ENCODE data around the gene PNLIPRP2.
A peak's percentile ranks its signal among the peaks of the same experiment; 100 is the strongest.

PNLIPRP2 gene

GRCh38 chr10:116612107-116612769 lies 8.5 kb upstream of the PNLIPRP2 start:
- DNase-seq (ENCODE audit: low spot score): no peak

- no peak for DNase-seq (ENCODE audit: low spot score)
These were observed 7.3 kb upstream of the PNLIPRP2 start for GRCh38 chr10:116613471-116613870.

- DNase-seq (ENCODE audit: low spot score): no peak
These were observed 6.0 kb upstream of the PNLIPRP2 start for GRCh38 chr10:116614796-116615195.

GRCh38 chr10:116615199-116615776 lies 5.5 kb upstream of the PNLIPRP2 start:
- DNase-seq (ENCODE audit: low spot score): no peak

- no peak for DNase-seq (ENCODE audit: low spot score)
These were observed 723 bp downstream of the PNLIPRP2 start for GRCh38 chr10:116621476-116621875.

- no peak for DNase-seq (ENCODE audit: low spot score)
These were observed 1.3 kb downstream of the PNLIPRP2 start for GRCh38 chr10:116621934-116622655.

GRCh38 chr10:116625845-116626244 lies 5.1 kb downstream of the PNLIPRP2 start:
- no peak for DNase-seq (ENCODE audit: low spot score)

- no peak for DNase-seq (ENCODE audit: low spot score)
These were observed 6.1 kb downstream of the PNLIPRP2 start for GRCh38 chr10:116626815-116627214.

- peak; percentile 45 for DNase-seq (ENCODE audit: low spot score)
These were observed 6.7 kb downstream of the PNLIPRP2 start for GRCh38 chr10:116627386-116627933.

GRCh38 chr10:116629340-116629739 lies 8.6 kb downstream of the PNLIPRP2 start:
- DNase-seq (ENCODE audit: low spot score): no peak

GRCh38 chr10:116630020-116630419 lies 9.3 kb downstream of the PNLIPRP2 start:
- DNase-seq (ENCODE audit: low spot score): no peak

GRCh38 chr10:116631871-116632295 lies 11.1 kb downstream of the PNLIPRP2 start:
- DNase-seq (ENCODE audit: low spot score): no peak

GRCh38 chr10:116632596-116633215 lies 12.0 kb downstream of the PNLIPRP2 start:
- DNase-seq (ENCODE audit: low spot score): no peak

GRCh38 chr10:116633216-116633600 lies 12.5 kb downstream of the PNLIPRP2 start:
- no peak for DNase-seq (ENCODE audit: low spot score)

GRCh38 chr10:116634126-116634975 lies 13.6 kb downstream of the PNLIPRP2 start:
- peak; percentile 4 for DNase-seq (ENCODE audit: low spot score)

- DNase-seq (ENCODE audit: low spot score): no peak
These were observed 15.6 kb downstream of the PNLIPRP2 start for GRCh38 chr10:116636385-116636784.

GRCh38 chr10:116636976-116637375 lies 16.2 kb downstream of the PNLIPRP2 start:
- DNase-seq (ENCODE audit: low spot score): no peak

GRCh38 chr10:116637830-116638229 lies 17.1 kb downstream of the PNLIPRP2 start:
- DNase-seq (ENCODE audit: low spot score): no peak

GRCh38 chr10:116646502-116646901 lies 25.7 kb downstream of the PNLIPRP2 start:
- no peak for DNase-seq (ENCODE audit: low spot score)

GRCh38 chr10:116648903-116649302 lies 28.1 kb downstream of the PNLIPRP2 start:
- DNase-seq (ENCODE audit: low spot score): no peak

- no peak for DNase-seq (ENCODE audit: low spot score)
These were observed 33.1 kb downstream of the PNLIPRP2 start for GRCh38 chr10:116653885-116654284.

- peak; percentile 16 for DNase-seq (ENCODE audit: low spot score)
These were observed 34.1 kb downstream of the PNLIPRP2 start for GRCh38 chr10:116654816-116655215.

Measured in kidney tubule cell (primary cell).